NCI-H2107 (cell line): ENCODE results near the gene BAHCC1.

Experiments used
- DNase-seq: peaks from one replicate; lab custom pipeline; 2025; lab: John Stamatoyannopoulos, UW

The BAHCC1 gene

DNA sequence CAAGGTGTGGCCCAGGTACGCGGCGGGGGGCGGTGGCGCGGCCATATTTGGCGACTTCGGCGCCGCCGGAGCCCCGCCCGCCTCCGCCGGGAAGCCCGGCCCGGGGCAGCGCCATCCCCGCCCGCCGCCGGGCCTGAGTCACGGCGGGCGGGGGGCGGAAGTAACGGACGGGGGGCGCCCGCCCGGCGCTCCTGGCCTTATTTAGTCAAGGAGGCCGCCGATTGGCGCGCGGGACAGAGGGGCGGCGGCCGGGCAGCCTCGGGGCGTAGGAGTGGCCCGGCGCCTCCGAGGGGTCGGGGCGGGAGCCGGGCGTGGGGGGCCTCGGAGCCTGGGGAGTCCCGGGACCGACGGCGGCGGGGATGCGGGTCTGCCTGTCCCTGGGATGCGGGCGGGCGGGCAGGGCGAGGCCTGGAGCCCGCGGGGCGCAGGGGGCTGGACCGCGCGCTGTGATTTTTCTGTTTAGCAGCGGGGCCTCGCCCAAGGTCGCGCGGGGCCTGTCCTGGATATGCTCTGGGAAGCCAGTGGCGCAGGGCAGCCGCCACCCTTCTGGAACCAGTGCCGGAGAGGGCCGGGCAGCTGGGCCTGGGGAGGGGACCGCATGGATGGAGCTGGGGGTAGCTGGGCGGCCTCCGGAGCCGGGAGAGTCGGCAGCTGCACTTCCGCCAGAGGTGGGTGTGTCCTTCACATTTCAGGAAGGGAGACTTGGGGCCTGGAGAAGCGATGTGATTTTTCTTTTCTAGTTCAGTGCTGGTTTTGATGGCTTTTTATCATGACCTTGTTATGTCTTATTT is 119.7 kb downstream of the BAHCC1 start:
- DNase-seq: no peak

DNA sequence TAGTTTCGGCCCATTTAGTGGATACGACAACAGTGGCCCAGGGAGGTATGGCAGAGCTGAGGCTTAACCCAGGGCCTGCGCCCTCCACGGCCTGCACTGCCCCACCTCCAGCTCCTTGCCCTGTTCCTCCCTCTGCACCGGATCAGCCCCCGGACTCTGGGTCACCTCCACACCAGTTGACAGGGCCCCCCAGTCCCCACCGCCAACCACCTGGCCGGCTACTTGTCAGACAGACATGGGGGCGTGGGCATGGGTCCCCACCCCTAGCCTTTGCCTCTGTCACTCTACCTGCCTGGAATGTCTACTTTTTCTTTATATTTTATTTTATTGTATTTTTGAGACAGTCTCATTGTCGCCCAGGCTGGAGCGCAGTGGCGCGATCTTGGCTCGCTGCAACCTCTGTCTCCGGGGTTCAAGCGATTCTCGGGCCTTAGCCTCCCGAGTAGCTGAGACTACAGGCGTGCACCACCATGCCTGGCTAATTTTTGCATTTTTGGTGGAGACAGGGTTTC is 120.3 kb downstream of the BAHCC1 start:
- DNase-seq: no peak
